ENCODE measurements around the gene ATG13.

ATG13 gene

DNA sequence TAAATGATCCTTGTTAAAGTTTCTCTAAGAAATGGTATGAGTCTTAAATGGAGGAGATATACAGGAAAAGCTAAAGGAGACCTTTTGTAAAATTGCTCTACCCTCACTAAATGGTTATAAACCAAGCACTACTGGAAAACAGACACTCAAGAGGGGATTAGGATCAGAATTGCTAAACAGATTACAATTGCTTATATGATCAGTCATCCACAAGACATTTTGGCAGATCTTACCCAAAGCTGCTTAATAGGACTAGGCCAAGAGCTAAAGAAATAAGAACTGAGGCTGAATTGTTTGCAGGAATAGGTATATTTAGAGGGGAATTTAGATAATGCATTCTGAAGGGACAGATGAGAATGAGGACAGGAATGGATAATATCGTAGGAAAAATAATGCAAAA, 9.8 kb upstream of the ATG13 start:
- DNase-seq = no peak

GRCh38 chr11:46609386-46609785, 8.0 kb upstream of the ATG13 start:
- DNase-seq = no peak

GRCh38 chr11:46611526-46612304, 5.6 kb upstream of the ATG13 start:
- DNase-seq = no peak

- no peak for DNase-seq
Observed at GRCh38 chr11:46612326-46612725, 5.0 kb upstream of the ATG13 start.

- no peak for DNase-seq
Observed at GRCh38 chr11:46615756-46616155, 1.6 kb upstream of the ATG13 start.

DNA sequence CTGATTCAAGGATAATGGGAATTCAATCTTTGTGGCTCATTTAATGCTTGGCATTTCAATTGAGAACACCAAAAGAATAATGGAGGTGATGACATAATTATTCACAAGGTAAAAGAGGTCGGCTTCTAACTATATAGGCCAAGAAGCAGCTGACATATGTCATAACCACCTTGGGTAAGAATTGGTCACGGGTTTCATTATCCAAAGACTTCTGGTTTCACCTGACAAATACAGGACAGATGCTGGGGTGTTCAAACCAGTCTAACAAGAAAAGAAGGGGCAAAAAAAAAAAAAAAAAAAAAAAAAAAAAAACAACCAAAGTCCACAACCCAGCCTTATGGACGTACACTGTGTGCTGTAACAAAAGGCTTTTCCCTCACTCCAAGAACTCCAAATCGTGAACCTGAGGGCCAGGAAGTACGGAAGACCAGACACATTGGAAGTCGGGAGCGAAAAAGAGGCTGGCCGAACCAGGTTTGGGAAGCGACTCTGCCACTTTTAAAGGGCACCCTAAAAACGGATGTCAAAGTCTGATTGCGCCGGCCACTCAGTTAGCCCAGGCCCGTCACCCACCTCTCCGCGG, 711 bp upstream of the ATG13 start:
- DNase-seq = no peak

- DNase-seq = no peak
Observed at GRCh38 chr11:46617972-46618314, 590 bp downstream of the ATG13 start.

GRCh38 chr11:46618837-46619236, 1.5 kb downstream of the ATG13 start:
- DNase-seq = no peak

DNA sequence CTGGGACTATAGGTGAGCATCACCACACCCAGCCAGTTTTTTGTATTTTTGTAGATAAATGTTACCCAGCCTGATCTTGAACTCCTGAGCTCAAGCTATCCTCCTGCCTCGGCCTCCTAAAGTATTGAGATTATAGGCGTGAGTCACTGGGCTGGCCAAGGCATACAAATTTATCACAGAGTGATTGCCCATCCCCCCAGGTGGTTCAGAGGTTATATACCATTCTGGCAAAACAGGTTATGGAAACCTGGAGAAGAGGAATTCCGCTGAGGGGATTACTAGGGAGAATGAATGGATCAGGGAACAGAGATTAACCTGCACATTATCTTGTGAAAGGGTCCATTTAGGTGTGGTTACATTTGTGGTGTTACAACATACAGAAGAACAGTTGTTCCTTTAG, 8.1 kb downstream of the ATG13 start:
- DNase-seq = no peak

DNA sequence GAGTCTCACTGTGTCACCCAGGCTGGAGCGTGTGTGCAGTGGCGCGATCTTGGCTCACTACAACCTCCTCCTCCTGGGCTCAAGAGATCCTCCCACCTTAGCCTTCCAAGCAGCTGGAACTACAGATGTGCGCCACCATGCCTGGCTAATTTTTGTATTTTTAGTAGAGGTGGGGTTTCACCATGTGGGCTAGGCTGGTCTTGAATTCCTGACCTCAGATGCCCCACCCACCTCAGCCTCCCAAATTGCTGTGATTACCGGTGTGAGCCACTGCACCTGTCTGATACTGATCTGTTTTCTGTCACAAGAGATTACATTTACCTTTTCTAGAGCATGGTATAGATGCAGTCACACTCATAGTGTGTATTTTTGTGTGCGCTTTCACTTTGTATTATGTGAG, 11.6 kb downstream of the ATG13 start:
- DNase-seq = no peak

- DNase-seq = no peak
Observed at GRCh38 chr11:46630237-46630636, 12.9 kb downstream of the ATG13 start.

DNA sequence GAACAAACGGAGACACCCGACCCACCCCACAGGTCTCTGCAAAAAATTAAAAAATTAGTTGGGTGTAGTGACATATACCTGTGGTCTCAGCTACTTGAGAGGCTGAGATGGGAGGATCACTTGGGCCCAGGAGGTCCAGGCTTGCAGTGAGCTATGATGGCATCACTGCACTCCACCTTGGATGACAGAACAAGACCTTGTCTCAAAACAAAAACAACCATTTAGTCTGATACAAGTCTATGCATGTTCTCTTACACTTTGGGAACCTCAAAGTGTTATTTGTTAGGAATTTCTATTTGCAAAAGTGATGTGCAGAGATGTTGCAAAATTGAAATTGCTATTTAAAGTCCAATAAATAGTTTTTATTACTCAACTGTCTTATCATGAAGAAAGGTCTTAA, 14.3 kb downstream of the ATG13 start:
- no peak for DNase-seq

DNA sequence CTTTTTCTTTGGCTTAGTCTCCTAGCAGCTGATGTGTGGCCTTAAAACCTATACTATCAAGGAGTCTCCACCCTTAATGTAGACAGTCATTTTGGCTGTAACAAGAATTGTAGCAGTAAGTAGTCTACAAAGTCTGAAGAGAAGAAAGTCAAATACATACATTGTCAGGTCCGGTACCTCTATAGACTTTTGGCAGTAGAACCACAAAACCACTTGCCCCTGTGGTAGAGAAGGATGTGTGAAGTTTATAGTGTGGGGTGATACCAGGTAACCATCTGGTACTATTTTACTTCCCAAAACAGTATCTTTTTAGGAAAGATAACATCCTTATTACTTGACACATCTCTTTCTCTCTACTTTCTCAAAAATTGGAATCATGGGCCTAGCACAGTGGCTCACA, 15.1 kb downstream of the ATG13 start:
- no peak for DNase-seq

DNA sequence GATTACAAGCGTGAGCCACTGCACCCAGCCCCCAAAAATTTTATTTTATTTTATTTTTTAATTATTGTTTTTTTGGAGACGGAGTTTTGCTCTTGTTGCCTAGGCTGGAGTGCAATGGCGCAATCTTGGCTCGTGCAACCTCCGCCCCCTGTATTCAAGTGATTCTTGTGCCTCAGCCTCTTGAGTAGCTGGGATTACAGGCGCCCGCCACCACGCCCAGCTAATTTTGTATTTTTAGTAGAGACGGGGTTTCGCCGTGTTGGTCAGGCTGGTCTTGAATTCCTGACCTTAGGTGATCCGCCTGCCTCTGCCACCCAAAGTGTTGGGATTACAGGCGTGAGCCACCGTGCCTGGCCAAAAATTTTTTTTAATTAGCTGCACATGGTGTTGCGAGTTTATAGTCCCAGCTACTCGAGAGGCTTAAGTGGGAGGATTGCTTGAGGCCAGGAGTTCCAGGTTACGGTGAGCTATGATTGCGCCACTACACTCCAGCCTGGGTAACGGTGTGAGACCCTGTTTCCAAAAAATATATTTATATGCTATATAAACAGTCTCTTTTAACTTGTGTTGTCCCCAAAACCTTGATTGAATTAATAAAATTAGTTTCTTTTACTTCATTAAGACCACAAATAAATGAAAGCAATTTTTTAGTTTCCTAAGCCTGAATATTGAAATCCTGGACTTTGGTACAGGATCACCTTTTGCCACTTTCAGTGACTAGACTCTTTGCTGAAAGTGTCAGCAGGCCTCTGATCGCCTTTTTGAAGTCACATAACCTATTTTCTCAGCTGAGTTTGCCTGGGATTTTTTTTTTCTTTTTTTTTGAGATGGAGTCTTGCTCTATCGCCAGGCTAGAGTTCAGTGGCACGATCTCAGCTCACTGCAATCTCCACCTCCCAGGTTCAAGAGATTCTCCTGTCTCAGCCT, 16.2 kb downstream of the ATG13 start:
- DNase-seq = no peak

GRCh38 chr11:46635557-46636139, 18.3 kb downstream of the ATG13 start:
- DNase-seq = no peak

DNA sequence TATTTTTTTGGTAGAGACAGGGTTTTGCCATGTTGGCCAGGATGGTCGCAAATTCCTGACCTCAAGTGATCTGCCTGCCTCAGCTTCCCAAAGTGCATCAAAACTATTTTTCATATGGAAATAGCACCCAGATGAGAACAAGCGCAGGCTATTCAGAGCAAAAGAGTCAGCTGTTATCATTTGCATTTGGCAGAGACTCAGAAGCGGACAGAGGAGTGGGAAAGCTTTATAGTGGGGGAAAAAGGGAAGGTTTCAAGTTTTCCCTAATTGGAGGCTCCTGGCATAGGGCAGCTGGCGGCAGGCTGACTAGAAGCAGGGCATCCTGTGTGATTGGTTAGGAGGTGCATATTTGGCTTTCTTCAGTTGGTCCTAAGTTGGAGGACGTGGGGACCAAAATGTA, 20.2 kb downstream of the ATG13 start:
- DNase-seq = no peak

- DNase-seq = no peak
Observed at GRCh38 chr11:46639197-46639839, 22.0 kb downstream of the ATG13 start.

GRCh38 chr11:46640036-46640788, 22.9 kb downstream of the ATG13 start:
- no peak for DNase-seq

DNA sequence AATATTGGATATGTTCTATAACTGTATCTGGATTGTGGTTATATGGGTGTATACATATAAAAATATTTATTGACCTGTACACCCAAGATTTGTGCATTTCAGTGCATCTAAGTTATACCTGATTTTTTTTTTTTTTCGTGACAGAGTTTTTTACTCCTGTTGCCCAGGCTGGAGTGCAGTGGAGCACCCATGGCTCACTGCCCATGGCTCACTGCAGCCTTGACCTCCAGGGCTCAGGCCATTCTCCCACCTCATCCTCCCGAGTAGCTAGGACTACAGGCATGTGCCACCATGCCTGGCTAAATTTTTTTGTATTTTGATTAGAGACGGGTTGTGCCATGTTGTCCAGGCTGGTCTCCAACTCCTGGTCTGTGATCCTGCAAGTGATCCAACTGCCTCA, 24.3 kb downstream of the ATG13 start:
- no peak for DNase-seq

DNA sequence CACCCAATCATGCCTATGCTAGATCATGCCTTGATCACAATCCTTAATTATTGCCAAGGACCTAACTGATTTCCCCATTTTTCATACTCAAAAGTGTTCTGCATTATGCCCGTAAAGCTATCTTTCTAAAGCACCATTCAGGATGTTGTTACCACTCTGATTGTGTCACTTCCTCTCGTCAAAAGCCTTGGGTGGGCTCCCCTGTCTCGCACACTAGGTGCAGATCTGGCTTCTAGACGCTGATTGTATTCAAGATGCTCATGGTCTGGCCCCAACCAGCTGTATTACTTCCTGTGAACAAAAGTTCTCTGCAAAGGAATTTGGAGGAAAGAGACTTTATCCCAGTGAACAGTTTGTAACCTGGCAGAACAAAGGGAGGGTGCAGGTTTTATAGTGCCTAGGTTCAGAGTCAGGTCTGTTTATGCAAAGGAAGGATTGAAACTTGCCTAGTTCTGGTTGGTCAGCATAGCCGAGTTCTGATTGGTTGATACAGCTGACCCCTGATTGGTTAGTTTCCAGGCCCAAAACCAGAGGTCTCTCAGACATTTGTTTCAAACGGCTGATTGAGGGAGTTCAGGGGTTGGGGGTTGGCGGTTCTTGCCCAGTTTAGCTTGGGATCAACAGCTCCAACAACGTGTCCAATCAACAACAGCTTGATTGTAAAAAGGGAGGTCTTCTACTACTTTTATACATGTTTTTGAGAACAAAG, 25.4 kb downstream of the ATG13 start:
- no peak for DNase-seq

DNA sequence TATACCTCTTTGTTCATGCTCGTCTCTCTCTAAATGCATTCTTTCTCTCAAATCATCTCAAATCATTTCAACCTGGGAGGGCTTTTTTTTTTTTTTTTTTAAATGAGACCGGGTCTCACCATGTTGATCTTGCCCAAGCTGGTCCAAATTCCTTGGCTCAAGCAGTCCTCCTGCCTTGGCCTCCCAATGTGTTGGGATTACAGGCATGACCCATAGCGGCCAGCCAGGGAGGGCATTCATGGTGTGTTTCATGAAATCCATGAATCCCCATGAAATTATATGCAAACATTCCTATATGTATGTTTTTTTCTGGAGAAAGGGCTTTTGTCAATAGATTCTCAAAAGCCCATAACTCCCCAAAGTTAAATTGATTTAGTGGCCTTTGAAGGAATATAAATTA, 26.2 kb downstream of the ATG13 start:
- no peak for DNase-seq

DNA sequence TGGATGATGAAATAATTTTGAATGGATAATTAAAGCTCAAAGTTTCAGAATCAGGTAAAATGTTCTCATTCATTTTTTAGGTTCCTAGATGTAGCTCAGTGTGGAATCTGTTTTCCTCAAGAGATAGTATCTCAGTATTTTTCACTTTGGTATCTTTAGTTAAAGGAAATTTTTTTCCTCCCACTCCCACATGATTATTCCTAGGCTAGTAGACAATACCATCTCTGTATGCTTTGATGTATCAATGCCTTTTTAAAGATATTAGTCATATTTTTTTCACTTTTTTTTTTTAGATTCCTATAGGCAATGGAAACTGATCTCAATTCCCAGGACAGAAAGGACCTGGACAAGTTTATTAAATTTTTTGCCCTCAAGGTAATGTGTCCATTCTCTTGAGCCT, 26.6 kb downstream of the ATG13 start:
- DNase-seq = no peak
